Panc1 (cell line): Measurements from ENCODE around the gene SORCS1. TPM values are rescaled to one million over a fixed set of nuclear protein-coding genes. Genes with fewer than 3 reads are reported as not detected.

ENCODE experiments used
- ATAC-seq: fragments of 200-7000 bp; cut with Tn5 transposase; 2 replicates; pipeline ENCODE4 v1.9.1; 2020; ENCODE audit warnings: mild to moderate bottlenecking, moderate library complexity
- BruUV-seq: library from RNA; stranded (reverse); fragments of 400-500 nt; replicated peaks from 2 replicates; lab custom pipeline; 2021; lab: Mats Ljungman, UMichigan
- CTCF ChIA-PET: fragments of 300-600 bp; sonication (Branson Sonifier 250); formaldehyde crosslinking; loops from one replicate; lab custom pipeline; 2022; ENCODE audit warnings: antibody characterized with exemption; lab: Charles Lee
- POLR2A ChIA-PET: fragments of 300-600 bp; sonication (Branson Sonifier 250); formaldehyde crosslinking; loops from one replicate; lab custom pipeline; 2022; ENCODE audit warnings: antibody characterized with exemption; lab: Charles Lee
- DNase-seq: peaks from one replicate; pipeline ENCODE4 v3.0.0-alpha.2; 2010; ENCODE audit warnings: low read depth, low spot score
- H3K27ac ChIP-seq: 2 replicates; pipeline ENCODE4 v1.5.1; 2011; ENCODE audit warnings: mild to moderate bottlenecking, low read length, inconsistent platforms
- H3K27me3 ChIP-seq: fragments of 200-500 bp; sonication (Bioruptor generic); 2 replicates; pipeline ENCODE4 v1.6.0; 2014; ENCODE audit warnings: low read length, inconsistent platforms; ENCODE audit not compliant: control insufficient read depth, insufficient read depth
- H3K36me3 ChIP-seq: fragments of 200-500 bp; sonication (Bioruptor generic); 2 replicates; pipeline ENCODE4 v1.5.1; 2014; ENCODE audit warnings: inconsistent platforms, mild to moderate bottlenecking, low read length, moderate library complexity; ENCODE audit not compliant: control insufficient read depth, insufficient read depth
- H3K4me1 ChIP-seq: 2 replicates; pipeline ENCODE4 v1.5.1; 2011; ENCODE audit warnings: inconsistent platforms, mild to moderate bottlenecking, low read length, moderate library complexity; ENCODE audit not compliant: control insufficient read depth, insufficient read depth
- H3K4me3 ChIP-seq, 2 experiments: 2 replicates each; pipeline ENCODE4 v1.5.1; 2011 to 2012; ENCODE audit warnings: low read depth in 2 of 2, low read length in 2 of 2, mild to moderate bottlenecking in 2 of 2, inconsistent platforms in 1 of 2, moderate library complexity in 1 of 2
- H3K9me3 ChIP-seq: fragments of 200-500 bp; sonication (Bioruptor generic); 2 replicates; pipeline ENCODE4 v1.5.1; 2014; ENCODE audit warnings: low read depth, mild to moderate bottlenecking, inconsistent platforms, low read length, moderate library complexity; ENCODE audit not compliant: control insufficient read depth, insufficient read depth
- POLR2AphosphoS5 ChIP-seq: IDR thresholded peaks from 2 replicates; pipeline ENCODE4 v1.6.1; 2012; ENCODE audit warnings: mild to moderate bottlenecking, low read depth, low read length, moderate library complexity
- SIN3A ChIP-seq: IDR thresholded peaks from 2 replicates; pipeline ENCODE4 v1.6.1; 2012; ENCODE audit warnings: low read depth, mild to moderate bottlenecking, low read length, moderate library complexity, borderline replicate concordance; ENCODE audit not compliant: insufficient read depth
- TCF7L2 ChIP-seq: IDR thresholded peaks from 2 replicates; pipeline ENCODE4 v1.6.1; 2011; ENCODE audit warnings: mild to moderate bottlenecking, low read depth, low read length, inconsistent platforms
- in situ Hi-C: cut with HindIII; loops from 2 replicates; pipeline ENCODE4 v1.10.0; 2016; ENCODE audit warnings: low sequenced_read_pairs, low pct_unique_long_range_greater_than_20kb
- intact Hi-C: fragments of 100-400 bp; cut with micrococcal nuclease; formaldehyde crosslinking; loops from one replicate; pipeline ENCODE4 v1.10.0; 2022; ENCODE audit not compliant: unreplicated experiment
- total RNA-seq: library from RNA; stranded (reverse); gene quantifications from one replicate; pipeline ENCODE4 v1.2.1, GENCODE V29; 2021; ENCODE audit not compliant: unreplicated experiment
- TF ChIP-seq, protein P1 (sequence below), 2 experiments: IDR thresholded peaks; 2 replicates each; pipeline ENCODE4 v1.6.1; 2011 to 2012; ENCODE audit warnings: low read depth in 2 of 2, control low read depth in 1 of 2, low read length in 1 of 2, mild to moderate bottlenecking in 1 of 2, moderate library complexity in 1 of 2; ENCODE audit not compliant: insufficient read depth in 1 of 2
- TF ChIP-seq, protein P2 (sequence below): fragments of 450-650 bp; IDR thresholded peaks from 2 replicates; pipeline ENCODE4 v1.5.1; 2017; ENCODE audit warnings: mild to moderate bottlenecking

SORCS1 gene
- total RNA-seq, 1 experiment from 2014 or later: not detected

DNA sequence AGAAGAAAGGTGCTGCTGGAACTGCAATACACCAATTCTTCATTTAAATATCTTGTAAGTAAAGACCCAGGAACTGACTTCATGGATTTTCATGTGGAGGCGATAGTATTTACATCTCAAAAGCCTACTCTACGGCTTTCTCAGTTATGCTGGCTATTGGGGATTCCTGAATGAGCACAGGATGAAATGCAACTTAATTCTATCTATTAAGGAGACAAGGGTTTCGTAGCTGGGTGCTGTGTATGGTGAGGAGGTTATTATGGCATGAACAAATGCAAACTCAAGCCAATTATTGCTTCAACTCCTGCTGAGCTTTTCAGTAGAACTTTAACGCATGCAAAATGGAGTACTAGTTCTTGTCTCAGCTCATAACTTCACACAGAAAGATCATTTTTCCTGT is 251.2 kb downstream of the SORCS1 start:
- no peaks in the 10 kb centered on the region for H3K27me3 ChIP-seq
- ATAC-seq (no peak), DNase-seq (no peak)
- no peak overlapping the region for H3K27ac ChIP-seq
- no peak for TF ChIP-seq TCF7L2
- no peak for TF ChIP-seq POLR2AphosphoS5
- TF ChIP-seq, protein P1, sequence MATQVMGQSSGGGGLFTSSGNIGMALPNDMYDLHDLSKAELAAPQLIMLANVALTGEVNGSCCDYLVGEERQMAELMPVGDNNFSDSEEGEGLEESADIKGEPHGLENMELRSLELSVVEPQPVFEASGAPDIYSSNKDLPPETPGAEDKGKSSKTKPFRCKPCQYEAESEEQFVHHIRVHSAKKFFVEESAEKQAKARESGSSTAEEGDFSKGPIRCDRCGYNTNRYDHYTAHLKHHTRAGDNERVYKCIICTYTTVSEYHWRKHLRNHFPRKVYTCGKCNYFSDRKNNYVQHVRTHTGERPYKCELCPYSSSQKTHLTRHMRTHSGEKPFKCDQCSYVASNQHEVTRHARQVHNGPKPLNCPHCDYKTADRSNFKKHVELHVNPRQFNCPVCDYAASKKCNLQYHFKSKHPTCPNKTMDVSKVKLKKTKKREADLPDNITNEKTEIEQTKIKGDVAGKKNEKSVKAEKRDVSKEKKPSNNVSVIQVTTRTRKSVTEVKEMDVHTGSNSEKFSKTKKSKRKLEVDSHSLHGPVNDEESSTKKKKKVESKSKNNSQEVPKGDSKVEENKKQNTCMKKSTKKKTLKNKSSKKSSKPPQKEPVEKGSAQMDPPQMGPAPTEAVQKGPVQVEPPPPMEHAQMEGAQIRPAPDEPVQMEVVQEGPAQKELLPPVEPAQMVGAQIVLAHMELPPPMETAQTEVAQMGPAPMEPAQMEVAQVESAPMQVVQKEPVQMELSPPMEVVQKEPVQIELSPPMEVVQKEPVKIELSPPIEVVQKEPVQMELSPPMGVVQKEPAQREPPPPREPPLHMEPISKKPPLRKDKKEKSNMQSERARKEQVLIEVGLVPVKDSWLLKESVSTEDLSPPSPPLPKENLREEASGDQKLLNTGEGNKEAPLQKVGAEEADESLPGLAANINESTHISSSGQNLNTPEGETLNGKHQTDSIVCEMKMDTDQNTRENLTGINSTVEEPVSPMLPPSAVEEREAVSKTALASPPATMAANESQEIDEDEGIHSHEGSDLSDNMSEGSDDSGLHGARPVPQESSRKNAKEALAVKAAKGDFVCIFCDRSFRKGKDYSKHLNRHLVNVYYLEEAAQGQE (IDR thresholded peaks at IDR 0.05; ENCODE audit: insufficient read depth in 1 of 2, low read depth in 2 of 2, low read length in 1 of 2): no peak
- TF ChIP-seq SIN3A: no peak
- TF ChIP-seq, protein P2, sequence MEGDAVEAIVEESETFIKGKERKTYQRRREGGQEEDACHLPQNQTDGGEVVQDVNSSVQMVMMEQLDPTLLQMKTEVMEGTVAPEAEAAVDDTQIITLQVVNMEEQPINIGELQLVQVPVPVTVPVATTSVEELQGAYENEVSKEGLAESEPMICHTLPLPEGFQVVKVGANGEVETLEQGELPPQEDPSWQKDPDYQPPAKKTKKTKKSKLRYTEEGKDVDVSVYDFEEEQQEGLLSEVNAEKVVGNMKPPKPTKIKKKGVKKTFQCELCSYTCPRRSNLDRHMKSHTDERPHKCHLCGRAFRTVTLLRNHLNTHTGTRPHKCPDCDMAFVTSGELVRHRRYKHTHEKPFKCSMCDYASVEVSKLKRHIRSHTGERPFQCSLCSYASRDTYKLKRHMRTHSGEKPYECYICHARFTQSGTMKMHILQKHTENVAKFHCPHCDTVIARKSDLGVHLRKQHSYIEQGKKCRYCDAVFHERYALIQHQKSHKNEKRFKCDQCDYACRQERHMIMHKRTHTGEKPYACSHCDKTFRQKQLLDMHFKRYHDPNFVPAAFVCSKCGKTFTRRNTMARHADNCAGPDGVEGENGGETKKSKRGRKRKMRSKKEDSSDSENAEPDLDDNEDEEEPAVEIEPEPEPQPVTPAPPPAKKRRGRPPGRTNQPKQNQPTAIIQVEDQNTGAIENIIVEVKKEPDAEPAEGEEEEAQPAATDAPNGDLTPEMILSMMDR: no peak
- POLR2A ChIA-PET: no interaction called here
- in situ Hi-C loops (no loop called here), intact Hi-C loops (no loop called here)
- CTCF ChIA-PET: no interaction called here
- H3K4me1 ChIP-seq: no peaks in the 10 kb centered on the region
- H3K4me3 ChIP-seq: no peak overlapping the region
- no peaks in the 10 kb centered on the region for H3K9me3 ChIP-seq
- H3K36me3 ChIP-seq: no peaks in the 10 kb centered on the region
- no TSS peak for BruUV-seq

DNA sequence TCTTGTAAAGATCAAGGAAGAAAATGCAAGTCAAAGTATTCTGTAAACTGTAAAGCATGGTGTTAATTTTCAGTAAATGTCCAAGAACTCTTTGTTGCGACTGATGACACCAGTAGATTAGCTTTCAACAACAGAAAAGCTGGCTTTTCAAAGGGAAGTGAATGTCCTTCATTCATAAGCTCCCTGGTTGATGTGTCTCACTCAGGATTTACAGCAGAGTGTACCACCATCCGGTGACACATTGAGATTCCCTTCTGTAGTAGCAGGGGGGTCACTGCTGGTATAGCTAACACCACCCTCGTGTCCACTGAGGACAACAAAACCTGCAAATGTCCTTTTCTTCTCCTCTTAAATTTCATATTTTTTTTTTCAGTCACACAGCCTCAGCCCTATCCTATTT is 253.4 kb downstream of the SORCS1 start:
- no peak for DNase-seq

More for the DNA sequence above, 253.4 kb downstream of the SORCS1 start:
- Histone ChIP-seq H3K36me3 (no peaks in the 10 kb centered on the region), H3K4me3 (no peak overlapping the region), H3K27ac (no peak overlapping the region), H3K4me1 (no peaks in the 10 kb centered on the region), H3K9me3 (no peaks in the 10 kb centered on the region), H3K27me3 (no peaks in the 10 kb centered on the region)
- BruUV-seq: no TSS peak
- ChIA-PET POLR2A (no interaction called here), CTCF (no interaction called here)
- ATAC-seq: no peak
- in situ Hi-C loops (no loop called here), intact Hi-C loops (no loop called here)
- TF ChIP-seq POLR2AphosphoS5 (no peak), SIN3A (no peak), TCF7L2 (no peak)
- TF ChIP-seq, protein P2: no peak
